Activated CD4-positive, CD25-positive, alpha-beta regulatory T cell treated with anti-CD3 and anti-CD28 coated beads, Interleukin-2, amount 50 U/mL, for 72 hours (primary cell): Measurements from ENCODE around the gene FCHSD2.
"Not testable (repeated sequence)": the region's sequence is repeated elsewhere in the genome, so short reads cannot be mapped to it uniquely, and the experiment has no call there.

ENCODE experiments used
- DNase-seq: peaks from one replicate; pipeline ENCODE4 v3.0.0; 2021

FCHSD2 gene

DNA sequence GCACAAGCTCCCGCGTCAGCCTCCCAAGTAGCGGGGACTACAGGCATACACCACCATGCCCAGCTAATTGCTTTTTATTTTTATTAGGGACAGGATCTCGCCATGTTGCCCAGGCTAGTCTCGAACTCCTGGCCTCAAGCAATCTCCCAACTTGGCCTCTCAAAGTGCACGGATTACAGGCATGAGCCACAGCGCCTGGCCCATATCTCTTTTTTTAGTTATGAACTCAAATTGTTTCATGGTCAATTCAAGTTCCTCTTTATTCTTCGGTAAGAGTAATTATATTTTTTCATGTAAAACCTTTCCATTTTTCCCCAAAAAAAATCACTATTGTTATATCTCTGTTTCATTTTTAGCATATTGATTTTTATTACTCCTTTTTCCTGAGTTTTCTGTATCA is 25.5 kb downstream of the FCHSD2 start:
- DNase-seq = no peak

DNA sequence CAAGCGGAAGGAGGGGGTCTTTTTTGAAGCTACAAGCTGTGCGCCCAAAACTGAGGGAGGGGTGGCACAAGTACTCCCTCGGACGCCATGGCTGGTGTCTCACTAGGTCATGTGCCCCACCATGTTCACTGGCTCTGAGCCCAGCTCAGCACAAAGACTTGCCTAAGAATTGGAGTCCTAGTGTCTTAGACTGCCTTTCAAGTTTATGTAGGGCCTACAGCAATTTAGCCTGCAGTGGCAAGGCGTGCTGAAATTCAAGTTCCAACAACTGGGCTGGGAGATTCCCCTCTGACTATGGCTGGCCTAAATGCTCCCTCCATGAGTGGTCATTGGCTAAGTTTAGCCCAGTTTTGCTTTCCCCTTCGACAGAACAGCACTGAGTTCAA is 27.3 kb downstream of the FCHSD2 start:
- no peak for DNase-seq

DNA sequence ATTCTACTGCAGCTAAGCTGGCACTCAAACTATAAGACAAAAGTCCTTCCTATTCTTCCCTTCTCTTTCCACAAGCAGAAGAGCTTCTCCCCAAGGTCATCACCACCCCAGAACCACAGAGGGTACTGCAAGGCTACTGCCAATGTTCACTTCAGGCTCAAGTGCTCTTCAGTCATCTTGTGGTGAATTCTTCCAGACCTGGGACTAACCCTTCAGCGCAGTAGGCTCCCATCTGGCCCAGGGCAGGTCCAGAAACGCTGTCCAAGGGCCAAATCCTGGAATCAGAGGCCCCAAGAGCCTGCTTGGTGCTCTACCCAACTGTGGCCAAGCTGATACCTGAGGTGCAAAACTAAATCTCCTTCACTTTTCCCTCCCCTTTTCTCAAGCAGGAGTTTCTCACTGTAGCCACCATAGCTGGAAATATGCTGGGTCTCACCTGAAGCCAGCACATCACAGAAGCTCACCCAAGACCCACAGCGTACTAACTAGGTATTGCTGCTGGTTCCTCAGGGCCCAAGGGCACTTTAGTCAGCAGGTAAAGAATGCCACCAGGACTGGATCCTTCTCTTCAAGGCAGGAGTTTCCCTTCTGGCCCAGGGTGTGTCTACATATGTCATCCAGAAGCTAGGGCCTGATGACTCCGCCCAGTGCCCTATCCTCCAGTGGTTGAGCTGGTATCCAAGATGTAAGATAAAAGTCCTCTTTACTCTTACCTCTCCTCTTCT is 27.8 kb downstream of the FCHSD2 start:
- DNase-seq = no peak

DNA sequence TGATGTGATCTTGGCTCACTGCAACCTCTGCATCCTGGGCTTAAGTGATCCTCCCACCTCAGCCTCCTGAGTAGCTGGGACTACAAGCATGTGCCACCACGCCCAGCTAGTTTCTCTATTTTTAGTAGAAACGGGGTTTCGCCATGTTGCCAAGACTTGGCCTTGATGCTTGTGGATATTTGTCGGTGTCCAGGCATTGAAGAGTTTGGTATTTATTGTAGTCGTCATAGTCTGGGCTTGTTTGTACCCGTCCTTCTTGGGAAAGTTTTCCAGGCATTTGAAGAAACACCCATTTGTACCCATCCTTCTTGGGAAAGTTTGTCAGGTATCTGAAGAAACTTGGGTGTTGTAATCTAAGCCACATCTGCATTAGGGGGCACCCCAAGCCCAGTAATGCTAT is 28.7 kb downstream of the FCHSD2 start:
- DNase-seq = no peak

- no peak for DNase-seq
These were observed 34.5 kb downstream of the FCHSD2 start for GRCh38 chr11:73107597-73107996.

DNA sequence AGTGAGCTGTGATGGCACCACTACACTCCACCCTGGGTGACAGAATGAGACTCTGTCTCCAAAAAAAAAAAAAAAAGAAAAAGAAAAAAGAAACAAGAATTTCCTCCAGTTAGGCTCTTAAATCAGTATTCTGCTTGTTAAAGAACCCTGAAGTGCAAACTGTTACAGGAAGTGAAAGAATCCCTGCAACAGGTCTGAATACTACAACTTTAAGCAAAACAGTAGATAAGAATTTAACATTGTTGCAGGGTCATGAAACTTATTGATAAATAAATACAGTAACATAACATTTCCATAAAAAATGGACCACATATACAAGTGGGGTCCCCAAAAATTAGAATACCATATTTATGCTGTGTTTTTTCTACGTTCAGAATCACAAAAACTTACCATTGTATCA is 35.8 kb downstream of the FCHSD2 start:
- no peak for DNase-seq

- DNase-seq = no peak
These were observed 41.5 kb downstream of the FCHSD2 start for GRCh38 chr11:73100578-73100977.

- no peak for DNase-seq
These were observed 42.4 kb downstream of the FCHSD2 start for GRCh38 chr11:73099512-73100266.

DNA sequence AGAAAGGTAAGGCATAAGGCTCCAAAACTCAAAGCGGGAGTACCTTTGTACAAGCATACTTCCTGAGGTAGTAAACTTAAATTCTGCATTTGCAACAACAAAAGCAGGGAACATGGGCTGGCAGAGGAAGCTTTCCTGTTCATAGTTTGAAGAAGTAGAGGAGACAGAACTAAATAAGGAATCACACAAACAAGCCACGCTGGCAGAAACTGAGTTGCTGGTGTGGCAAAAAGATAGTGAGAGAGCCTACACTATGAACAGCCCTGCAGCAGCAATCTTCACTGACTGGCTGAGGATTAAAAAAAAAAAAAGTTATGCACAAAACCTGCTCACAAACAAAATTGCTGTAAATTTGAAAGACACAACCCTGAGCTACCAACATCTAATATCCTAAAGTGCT is 46.5 kb downstream of the FCHSD2 start:
- no peak for DNase-seq

DNA sequence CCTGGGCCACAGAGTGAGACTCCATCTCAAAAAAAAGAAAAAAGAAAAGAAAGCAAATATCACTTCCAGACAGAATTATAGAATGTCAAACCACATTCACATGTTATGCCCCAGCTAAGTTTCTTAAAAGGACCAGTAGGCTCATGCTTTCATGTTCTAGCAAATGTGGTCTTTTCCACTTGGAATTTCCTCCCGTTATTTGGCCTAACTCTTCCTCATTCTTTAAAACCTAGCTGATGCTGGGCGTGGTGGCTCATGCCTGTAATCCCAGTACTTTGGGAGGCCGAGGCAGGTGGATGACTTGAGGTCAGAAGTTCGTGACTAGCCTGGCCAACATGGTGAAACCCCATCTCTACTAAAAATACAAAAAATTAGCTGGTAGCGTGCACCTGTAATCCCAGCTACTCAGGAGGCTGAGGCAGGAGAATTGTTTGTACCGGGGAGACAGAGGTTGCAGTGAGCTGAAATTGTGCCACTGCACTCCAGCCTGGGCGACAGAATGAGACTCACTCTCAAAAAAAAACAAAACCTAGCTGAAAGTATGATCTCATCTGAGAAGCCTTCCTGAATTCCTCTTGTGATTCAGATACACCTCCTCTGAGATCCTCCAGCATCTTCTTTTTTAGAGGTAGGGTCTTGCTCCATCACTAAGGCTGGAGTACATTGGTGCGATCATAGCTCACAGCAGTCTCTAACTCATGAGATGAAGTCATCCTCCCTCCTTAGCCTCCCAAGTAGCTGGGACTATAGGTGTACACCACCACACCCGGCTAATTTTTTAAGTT is 50.4 kb downstream of the FCHSD2 start:
- DNase-seq = no peak

DNA sequence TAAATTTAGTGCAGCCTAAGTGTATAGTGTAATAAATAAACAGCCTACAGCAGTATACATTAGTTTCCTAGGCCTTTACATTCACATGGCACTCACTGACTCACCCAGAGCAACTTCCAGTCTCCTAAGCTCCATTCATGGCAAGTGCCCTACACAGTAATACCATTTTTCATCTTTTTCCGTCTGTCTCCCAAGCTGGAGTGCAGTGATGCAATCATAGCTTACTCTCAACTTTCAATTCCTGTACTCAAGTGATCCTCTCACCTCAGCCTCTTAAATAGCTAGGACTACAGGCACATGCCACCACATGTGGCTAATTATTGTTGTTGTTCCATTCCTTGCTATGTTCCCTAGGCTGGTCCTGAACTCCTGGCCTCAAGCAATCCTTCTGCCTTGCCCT is 54.4 kb downstream of the FCHSD2 start:
- DNase-seq = no peak

- DNase-seq = no peak
These were observed 56.8 kb downstream of the FCHSD2 start for GRCh38 chr11:73085189-73085875.

DNA sequence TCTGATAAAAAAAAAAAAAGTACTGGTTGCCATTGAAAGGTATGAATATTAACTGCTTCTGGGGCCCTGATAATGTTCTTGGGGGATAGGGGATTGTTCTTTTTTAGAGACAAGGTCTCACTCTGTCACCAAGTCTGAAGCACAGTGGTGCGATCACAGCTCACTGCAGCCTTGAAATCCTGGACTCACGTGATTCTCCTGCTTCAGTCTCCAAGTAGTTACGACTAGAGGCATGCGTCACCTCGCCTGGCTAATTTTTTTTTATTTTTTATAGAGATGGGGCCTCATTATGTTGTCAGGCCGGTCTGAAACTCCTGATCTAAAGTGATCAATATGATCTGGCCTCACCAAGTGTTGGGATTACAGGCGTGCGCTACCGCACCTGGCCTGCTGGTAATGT is 63.5 kb downstream of the FCHSD2 start:
- DNase-seq = no peak

- no peak for DNase-seq
These were observed 64.7 kb downstream of the FCHSD2 start for GRCh38 chr11:73077454-73077853.

- no peak for DNase-seq
These were observed 67.8 kb downstream of the FCHSD2 start for GRCh38 chr11:73074319-73074718.

GRCh38 chr11:73072935-73073481 is 69.1 kb downstream of the FCHSD2 start:
- no peak for DNase-seq

DNA sequence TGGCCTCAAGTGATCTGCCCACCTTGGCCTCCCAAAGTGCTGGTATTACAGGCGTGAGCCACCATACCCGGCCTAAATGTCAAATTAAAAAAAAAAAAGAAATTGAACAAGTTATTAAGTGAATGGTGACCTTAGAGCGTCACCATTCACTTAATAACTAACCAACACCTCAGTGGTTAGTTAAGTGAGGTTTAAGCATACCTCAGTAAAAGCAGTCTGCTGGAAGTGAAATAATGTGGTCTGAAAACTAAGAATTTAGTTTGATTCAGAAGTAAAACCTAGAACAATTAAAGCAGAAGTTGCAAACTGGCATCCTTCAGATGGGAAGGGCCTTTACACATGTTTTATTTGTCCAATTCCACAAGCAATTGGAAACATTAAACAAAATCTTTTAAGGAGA is 71.5 kb downstream of the FCHSD2 start:
- DNase-seq = no peak

DNA sequence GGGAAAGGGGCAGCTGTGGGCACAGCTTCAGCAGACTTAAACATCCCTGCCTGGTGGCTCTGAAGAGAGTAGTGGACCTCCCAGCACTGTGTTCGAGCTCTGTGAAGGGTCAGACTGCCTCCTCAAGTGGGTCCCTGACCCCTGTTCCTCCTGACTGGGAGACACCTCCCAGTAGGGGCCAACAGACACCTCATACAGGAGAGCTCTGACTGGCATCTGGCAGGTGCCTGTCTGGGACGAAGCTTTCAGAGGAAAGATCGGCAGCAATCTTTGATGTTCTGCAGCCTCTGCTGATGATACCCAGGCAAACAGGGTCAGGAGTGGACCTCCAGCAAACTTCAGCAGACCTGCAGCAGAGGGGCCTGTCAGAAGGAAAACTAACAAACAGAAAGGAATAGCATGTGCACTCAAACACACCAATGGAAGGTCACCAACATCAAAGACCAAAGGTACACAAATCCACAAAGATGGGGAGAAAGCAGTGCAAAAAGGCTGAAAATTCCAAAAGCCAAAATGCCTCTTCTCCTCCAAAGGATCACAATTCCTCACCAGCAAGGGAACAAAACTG is 80.2 kb downstream of the FCHSD2 start:
- not testable (repeated sequence) for DNase-seq

DNA sequence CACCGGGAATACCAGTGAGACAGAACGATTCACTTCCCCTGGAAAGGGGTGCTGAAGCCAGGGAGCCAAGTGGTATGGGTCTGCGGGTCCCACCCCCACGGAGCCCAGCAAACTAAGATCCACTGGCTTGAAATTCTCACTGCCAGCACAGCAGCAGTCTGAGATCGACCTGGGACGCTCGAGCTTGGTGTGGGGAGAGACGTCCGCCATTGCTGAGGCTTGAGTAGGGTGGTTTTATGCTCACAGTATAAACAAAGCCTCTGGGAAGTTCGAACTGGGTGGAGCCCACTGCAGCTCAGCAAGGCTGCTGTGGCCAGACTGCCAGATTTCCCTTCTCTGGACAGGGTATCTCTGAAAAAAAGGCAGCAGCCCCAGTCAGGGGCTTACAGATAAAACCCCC is 80.7 kb downstream of the FCHSD2 start:
- DNase-seq = not testable (repeated sequence)

DNA sequence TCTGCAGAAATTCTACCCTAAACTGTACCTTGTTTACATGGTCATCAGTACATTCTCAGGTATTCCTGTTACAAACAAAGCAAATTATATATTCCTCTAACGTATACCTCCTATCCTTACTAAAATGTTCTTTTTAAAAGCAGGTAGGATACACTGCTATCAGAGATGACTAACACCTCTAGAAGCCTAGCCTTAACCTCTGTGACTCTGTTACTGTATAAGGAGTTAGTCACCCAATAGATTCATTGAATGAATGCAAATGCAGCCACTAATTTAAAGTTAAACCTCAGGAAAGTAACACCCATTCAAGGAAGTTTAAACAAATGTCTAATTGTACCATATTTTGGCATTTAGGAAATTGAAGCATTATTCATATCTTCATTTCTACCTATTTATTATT is 82.2 kb downstream of the FCHSD2 start:
- no peak for DNase-seq

GRCh38 chr11:73058989-73059674 is 83.0 kb downstream of the FCHSD2 start:
- DNase-seq = no peak
